ENCODE results near the gene ACOX3. TPM values are rescaled to one million over a fixed set of nuclear protein-coding genes. Genes with fewer than 3 reads are reported as not detected.

The ACOX3 gene
- total and polyA plus RNA-seq, 10 of the 15 experiments (the other 5 are each of a cell fraction or from before 2014, with no cell fraction given): 2.0 to 24.5 (median 14.0) TPM

DNA sequence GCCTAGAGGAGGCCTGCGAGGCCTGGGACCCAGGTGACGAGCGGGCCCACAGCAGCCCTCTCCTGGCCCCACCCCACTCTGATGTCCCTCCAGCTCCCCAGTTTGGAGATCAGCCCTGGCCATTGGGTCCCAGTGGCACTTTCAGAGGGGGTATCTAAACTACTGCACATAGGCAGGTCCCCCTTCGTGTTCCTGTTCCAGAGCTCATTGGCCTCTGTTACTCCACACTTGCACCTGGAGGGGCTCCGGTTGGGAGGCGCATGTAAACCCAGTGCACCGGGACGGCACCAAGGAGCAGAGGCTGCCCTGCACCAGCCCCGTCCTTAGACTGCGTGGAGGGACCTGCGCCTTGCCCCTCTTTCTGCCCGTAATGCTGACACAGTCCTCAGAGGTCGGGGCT is 34.3 kb upstream of the ACOX3 start:
- ChIA-PET SMC1A (ENCODE audit: uncharacterized antibody, unreplicated experiment) (no interaction called here), POLR2A (no interaction called here), CTCF (no interaction called here), RAD21 (ENCODE audit: unreplicated experiment) (no interaction called here)
- 91% methylated on average over 13 of the region's 13 CpGs for WGBS (ENCODE audit: insufficient coverage, insufficient replicate concordance, low lambda C conversion rate, missing lambda C conversion rate)
- Histone ChIP-seq H3K4me2 (ENCODE audit: control insufficient read depth, insufficient read depth) (no peak overlapping the region), H3K4me1 (ENCODE audit: control insufficient read depth, insufficient read depth, low read length) (no peaks in the 10 kb centered on the region), H3K27me3 (replicated peaks in 1 of 2; ENCODE audit: control insufficient read depth in 2 of 2, insufficient read depth in 2 of 2, low read length in 1 of 2) (no peaks in the 10 kb centered on the region), H3K9me3 (replicated peaks; ENCODE audit: control insufficient read depth, insufficient read depth, low read length) (no peaks in the 10 kb centered on the region), H3K4me3 (no peak overlapping the region), H3K36me3 (ENCODE audit: control insufficient read depth in 2 of 2, insufficient read depth in 2 of 2, low read length in 1 of 2) (peaks cover 0 to 2% of the 10 kb centered on the region in 2 experiments; a peak in 2 of 4 replicates), H3K79me2 (ENCODE audit: control insufficient read depth, insufficient read depth, low read length) (no peaks in the 10 kb centered on the region), H3K9ac (ENCODE audit: control insufficient read depth, insufficient read depth, low read length) (no peak overlapping the region), H4K20me1 (ENCODE audit: control insufficient read depth, insufficient read depth) (no peaks in the 10 kb centered on the region), H3K27ac (ENCODE audit: control insufficient read depth, insufficient read depth) (no peak overlapping the region), H2AFZ (ENCODE audit: control insufficient read depth, low read depth, low read length) (no peak overlapping the region)
- DNase-seq (ENCODE audit: low read depth, low spot score) (no peak), FAIRE-seq (no peak), ATAC-seq (no peak)
- in situ Hi-C loops (cut with MboI) (no loop called here), intact Hi-C loops (cut with micrococcal nuclease; ENCODE audit: unreplicated experiment) (no loop called here)
- BruUV-seq (replicated peaks): no TSS peak
- no peak for TF ChIP-seq KAT2A (conservative IDR thresholded peaks at IDR 0.05; ENCODE audit: control insufficient read depth, low read depth, low read length)
- TF ChIP-seq, protein P1, sequence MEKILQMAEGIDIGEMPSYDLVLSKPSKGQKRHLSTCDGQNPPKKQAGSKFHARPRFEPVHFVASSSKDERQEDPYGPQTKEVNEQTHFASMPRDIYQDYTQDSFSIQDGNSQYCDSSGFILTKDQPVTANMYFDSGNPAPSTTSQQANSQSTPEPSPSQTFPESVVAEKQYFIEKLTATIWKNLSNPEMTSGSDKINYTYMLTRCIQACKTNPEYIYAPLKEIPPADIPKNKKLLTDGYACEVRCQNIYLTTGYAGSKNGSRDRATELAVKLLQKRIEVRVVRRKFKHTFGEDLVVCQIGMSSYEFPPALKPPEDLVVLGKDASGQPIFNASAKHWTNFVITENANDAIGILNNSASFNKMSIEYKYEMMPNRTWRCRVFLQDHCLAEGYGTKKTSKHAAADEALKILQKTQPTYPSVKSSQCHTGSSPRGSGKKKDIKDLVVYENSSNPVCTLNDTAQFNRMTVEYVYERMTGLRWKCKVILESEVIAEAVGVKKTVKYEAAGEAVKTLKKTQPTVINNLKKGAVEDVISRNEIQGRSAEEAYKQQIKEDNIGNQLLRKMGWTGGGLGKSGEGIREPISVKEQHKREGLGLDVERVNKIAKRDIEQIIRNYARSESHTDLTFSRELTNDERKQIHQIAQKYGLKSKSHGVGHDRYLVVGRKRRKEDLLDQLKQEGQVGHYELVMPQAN (conservative IDR thresholded peaks at IDR 0.05): no peak
- TF ChIP-seq, protein P2, sequence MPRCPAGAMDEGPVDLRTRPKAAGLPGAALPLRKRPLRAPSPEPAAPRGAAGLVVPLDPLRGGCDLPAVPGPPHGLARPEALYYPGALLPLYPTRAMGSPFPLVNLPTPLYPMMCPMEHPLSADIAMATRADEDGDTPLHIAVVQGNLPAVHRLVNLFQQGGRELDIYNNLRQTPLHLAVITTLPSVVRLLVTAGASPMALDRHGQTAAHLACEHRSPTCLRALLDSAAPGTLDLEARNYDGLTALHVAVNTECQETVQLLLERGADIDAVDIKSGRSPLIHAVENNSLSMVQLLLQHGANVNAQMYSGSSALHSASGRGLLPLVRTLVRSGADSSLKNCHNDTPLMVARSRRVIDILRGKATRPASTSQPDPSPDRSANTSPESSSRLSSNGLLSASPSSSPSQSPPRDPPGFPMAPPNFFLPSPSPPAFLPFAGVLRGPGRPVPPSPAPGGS (IDR thresholded peaks at IDR 0.05; ENCODE audit: borderline replicate concordance, insufficient read depth, low read depth, low read length, poor library complexity, severe bottlenecking): no peak
- TF ChIP-seq, protein P3, sequence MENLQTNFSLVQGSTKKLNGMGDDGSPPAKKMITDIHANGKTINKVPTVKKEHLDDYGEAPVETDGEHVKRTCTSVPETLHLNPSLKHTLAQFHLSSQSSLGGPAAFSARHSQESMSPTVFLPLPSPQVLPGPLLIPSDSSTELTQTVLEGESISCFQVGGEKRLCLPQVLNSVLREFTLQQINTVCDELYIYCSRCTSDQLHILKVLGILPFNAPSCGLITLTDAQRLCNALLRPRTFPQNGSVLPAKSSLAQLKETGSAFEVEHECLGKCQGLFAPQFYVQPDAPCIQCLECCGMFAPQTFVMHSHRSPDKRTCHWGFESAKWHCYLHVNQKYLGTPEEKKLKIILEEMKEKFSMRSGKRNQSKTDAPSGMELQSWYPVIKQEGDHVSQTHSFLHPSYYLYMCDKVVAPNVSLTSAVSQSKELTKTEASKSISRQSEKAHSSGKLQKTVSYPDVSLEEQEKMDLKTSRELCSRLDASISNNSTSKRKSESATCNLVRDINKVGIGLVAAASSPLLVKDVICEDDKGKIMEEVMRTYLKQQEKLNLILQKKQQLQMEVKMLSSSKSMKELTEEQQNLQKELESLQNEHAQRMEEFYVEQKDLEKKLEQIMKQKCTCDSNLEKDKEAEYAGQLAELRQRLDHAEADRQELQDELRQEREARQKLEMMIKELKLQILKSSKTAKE (IDR thresholded peaks at IDR 0.05; ENCODE audit: low read depth, poor library complexity, severe bottlenecking): no peak
- no peak for TF ChIP-seq RAD21 (IDR thresholded peaks at IDR 0.05; ENCODE audit: insufficient read depth, low read depth, low read length)
- no peak for TF ChIP-seq SP1 (IDR thresholded peaks at IDR 0.05; ENCODE audit: low read depth, low read length)
- no peak for TF ChIP-seq ZNF274 (IDR thresholded peaks at IDR 0.05; ENCODE audit: insufficient read depth, insufficient read length)
- TF ChIP-seq ZBTB33 (IDR thresholded peaks at IDR 0.05): no peak
- TF ChIP-seq USF2 (IDR thresholded peaks at IDR 0.05; ENCODE audit: borderline replicate concordance, low read depth, low read length): no peak
- TF ChIP-seq, protein P4, sequence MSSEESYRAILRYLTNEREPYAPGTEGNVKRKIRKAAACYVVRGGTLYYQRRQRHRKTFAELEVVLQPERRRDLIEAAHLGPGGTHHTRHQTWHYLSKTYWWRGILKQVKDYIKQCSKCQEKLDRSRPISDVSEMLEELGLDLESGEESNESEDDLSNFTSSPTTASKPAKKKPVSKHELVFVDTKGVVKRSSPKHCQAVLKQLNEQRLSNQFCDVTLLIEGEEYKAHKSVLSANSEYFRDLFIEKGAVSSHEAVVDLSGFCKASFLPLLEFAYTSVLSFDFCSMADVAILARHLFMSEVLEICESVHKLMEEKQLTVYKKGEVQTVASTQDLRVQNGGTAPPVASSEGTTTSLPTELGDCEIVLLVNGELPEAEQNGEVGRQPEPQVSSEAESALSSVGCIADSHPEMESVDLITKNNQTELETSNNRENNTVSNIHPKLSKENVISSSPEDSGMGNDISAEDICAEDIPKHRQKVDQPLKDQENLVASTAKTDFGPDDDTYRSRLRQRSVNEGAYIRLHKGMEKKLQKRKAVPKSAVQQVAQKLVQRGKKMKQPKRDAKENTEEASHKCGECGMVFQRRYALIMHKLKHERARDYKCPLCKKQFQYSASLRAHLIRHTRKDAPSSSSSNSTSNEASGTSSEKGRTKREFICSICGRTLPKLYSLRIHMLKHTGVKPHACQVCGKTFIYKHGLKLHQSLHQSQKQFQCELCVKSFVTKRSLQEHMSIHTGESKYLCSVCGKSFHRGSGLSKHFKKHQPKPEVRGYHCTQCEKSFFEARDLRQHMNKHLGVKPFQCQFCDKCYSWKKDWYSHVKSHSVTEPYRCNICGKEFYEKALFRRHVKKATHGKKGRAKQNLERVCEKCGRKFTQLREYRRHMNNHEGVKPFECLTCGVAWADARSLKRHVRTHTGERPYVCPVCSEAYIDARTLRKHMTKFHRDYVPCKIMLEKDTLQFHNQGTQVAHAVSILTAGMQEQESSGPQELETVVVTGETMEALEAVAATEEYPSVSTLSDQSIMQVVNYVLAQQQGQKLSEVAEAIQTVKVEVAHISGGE (CRISPR knock-in tag; IDR thresholded peaks at IDR 0.05): no peak
- TF ChIP-seq EZH2 (IDR thresholded peaks at IDR 0.05; ENCODE audit: borderline replicate concordance, control insufficient read depth, low read depth, low read length): no peak
